Stimulated activated naive CD8-positive, alpha-beta T cell treated with anti-CD3 and anti-CD28 coated beads, Interleukin-15, Interleukin-2, amounts not matched to agents 100 U/mL and 50 U/mL, for 24 hours (primary cell): ENCODE results near the gene DDIT3.

Experiments
- ATAC-seq: fragments of 150-1000 bp; cut with Tn5 transposase; one replicate; pipeline ENCODE4 v1.10.0; 2021
- DNase-seq: peaks from one replicate; pipeline ENCODE4 v3.0.0; 2021

Gene DDIT3

DNA sequence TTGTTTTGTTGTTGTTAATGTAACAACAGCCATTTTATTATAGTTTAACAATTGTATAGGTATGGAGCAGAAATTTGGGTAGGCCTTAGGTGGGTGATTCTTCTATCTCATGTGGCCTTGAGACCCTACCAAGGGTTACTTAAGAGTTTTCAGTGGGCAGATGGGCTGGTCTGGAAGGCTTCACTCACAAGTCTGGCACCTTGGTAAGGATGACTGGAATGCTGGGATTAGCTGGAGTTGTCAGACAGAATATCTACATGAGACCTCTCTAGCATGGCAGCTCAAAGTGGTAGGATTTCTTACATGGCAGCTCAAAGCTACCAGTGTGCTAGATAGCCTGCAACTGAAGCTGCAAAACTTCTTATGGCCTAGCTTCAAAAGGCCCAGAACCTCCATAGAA, 34.6 kb downstream of the DDIT3 start:
- ATAC-seq: no peak
- no peak for DNase-seq

DNA sequence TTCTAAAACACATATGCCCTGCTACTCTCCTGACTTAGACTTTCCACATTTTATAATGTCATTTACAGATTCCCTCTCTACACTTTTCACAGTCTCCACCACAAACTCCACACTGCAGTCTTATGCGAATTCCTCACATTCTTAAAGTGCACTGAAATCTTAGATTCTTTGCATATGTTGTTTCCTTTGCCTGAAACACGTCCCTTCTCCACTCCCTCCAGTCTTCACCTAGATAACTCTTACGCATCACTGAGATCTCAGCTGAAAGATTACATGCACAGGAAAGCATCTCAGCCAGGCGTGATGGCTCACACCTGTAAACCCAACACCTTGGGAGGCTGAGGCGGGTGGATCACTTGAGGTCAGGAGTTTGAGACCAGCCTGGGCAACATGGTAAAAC, 36.8 kb downstream of the DDIT3 start:
- ATAC-seq (no peak), DNase-seq (no peak)

DNA sequence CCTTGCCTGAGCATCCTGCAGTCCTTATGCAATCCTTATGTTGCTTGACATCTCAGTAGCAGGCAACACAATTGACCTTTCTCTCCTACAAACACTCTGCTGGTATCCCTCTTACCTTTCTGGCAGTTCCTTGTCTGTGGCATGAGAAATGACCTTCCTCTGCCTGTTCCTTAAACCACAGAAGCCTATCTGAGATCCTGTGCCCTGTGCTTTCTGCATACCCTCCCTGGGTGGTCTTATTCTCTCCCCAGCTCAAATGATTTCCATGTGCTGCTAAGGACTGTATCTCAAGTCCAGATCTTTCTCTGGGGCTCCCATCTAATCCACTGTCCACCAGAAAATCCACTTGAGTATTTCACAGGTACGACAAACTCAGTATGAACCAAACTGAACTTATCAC, 38.6 kb downstream of the DDIT3 start:
- no peak for DNase-seq
- no peak for ATAC-seq

DNA sequence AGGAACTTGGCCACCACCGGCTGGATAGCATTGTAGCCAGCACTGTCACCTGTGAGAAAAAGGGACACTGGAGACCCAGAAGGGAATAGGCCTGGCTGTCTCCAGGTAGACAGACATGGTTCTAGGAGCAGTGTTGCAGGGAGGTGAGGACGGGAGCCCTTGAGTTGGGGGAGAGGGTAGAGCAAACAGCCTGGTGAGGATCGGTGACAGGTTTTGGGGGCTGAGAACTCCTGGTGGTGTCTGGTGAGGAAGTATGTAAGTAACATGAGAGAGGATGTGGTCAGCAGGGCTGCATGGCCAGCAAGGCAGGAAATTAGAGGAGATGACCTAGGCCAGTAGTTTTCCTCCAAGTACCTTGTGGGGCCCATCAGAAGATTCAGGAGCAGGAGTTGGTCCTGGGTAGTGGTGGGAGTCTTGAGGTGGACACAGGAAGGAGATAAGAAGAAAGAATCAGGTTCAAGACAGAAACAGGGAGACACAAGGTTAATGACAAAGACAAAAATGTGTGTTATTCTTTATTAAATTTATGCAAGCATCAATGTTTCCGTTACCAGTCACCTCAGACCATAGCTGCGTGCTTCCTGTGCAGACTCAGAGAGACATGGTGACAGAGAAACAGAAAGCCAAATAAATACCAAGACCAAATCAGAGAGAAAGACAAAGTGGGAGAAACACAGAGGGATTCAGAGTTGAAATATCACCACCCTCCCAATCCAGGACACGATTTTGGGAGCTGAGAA, 40.8 kb downstream of the DDIT3 start, which contains the start of gene ARHGAP9:
Gene ARHGAP9 (minus strand): TSS at position 491 of the 740 bp plus-strand sequence. CDS start 460 bp downstream, at position 31.
- peak; percentile 62 for ATAC-seq
- DNase-seq: peak; percentile 52

DNA sequence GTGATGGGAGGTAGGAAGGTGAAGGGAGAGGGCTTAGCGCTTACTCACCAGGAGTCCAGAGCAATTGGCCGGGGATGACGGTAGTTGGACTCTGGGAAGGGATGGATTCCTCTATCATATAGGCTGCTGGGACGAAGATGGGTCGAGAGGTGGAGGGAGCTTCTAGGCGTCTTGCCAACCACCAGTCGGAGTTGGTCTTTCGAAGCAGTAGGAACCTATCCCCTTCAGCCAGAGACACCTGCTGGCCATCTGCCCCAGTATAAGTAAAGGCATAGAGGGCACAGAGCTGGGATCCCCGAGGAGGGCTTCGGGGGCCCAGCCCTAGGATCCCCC, 41.3 kb downstream of the DDIT3 start:
- ATAC-seq: no peak

DNA sequence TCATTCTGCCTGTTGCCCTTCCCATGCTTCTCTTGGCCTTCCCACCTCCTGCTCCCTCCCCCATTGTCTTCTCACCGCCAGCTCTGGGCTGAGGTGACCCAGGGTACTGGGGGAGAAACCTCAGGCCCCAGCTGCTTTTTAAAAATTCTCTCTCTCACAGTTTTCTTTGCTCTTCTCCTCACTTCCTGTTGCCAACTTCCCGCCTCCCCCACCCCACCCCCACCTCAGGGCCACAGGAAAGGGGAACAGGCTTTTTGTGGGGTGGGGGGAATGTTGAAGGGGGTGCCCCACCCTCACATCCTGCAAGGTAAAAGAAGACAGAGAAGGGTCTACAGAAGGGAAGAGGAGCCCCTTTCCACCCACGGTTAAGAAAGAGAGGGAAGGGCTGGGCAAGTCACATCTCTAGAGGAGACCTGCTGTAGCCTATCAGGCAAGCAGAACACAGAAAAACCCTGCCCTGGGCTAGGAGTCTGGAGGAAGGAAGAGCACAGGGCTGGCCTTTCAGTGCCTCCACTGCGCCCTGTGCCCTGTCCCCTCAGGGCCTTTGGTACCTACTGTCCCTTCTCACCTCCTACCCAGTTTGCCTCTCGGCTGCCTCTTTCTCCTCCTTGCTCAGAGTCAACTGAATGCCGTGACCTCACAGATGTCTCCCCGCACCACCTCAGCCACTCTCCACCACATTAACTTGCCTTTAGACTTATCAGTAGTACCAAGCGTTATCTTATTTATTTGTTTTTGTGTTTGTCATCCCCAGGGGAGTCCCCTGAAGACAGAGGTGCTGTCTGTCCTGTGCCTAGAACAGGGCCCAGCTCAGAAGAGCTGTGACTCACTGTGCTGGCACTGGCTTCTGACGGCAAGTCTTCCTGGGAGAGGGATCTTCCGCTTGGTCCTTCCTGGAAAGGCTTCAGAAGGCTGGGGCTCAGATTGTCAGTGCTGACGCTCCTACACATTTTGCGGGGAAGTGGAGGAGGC, 42.3 kb downstream of the DDIT3 start:
- DNase-seq (peak; percentile 54), ATAC-seq (peak; percentile 55)

More for the DNA sequence above, 41.3 kb downstream of the DDIT3 start:
- DNase-seq: peak; percentile 34

DNA sequence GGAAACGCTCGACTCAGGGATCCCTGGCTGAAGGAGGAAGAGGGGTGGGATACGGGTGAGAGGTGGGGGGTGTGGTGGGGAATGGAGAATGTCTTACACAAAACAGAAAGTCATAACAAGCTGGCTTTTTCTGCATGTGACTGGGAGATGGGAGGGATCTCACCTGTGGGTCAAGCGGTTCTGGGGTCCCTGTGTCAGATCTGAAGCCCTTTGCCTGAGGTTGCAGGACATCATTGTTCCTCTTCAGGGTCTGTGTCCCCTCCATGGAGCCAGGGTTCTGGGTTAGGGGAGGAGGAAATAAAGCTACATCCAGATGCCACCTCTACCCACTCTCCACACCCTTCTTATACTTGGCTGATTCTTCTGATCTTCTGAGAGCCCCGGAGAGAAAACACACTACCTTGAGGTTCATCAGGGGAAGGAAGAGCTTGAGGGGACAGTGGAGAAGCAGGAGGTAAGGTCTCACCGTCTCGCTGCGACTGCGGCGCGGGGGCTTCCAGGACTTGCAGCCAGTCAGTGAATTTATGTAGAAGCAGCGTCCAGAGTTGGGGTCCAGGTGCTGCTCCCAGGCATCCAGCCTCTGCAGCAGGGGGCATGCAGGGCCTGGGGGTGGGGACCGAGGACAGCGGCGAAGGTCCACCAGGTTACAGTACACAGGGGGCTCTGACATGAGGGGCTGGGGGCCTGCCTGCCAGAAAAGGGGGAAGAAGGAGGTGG, 43.2 kb downstream of the DDIT3 start:
- DNase-seq (no peak), ATAC-seq (no peak)

DNA sequence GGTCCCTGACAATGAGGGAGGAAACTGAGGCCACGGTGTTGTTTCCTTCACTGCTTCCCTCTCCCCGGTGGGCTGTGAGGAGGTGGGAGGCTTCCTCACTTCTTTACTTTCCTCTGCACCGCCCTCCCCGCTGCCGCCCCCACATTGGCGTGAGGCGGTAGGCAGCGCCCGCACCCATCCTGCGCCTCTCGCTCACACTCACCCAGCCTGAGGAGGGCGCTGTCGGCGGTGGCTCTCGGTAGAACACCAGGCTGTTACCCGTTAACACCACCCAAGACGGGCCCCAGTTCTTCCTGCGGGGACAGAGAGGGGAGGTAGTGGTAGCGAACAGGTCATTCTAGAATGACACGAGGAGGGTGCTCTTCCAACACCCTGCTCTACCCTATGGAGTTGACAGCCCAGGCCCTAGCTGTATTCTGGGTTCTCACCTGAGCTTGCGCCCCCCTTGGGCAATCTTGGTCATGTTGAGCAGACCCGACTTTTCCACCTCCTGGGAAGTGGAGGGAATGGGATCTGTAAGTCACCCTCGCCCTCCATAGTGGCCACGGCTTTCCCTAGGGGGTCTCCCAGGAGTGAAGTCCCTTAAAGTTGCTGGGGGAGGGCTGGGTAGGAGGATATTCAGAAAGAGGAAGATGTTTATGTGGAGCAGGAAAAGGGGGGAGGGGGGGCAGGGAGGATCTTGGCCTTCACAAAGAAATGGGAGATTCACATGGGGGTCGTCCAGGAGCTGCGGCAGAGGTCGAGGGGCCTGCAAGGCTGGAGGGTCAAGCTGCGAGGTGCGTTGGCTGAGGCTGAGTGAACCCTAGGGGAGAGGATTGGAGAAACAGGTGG, 43.9 kb downstream of the DDIT3 start:
- peak; percentile 90 for DNase-seq
- peak; percentile 50 for ATAC-seq

DNA sequence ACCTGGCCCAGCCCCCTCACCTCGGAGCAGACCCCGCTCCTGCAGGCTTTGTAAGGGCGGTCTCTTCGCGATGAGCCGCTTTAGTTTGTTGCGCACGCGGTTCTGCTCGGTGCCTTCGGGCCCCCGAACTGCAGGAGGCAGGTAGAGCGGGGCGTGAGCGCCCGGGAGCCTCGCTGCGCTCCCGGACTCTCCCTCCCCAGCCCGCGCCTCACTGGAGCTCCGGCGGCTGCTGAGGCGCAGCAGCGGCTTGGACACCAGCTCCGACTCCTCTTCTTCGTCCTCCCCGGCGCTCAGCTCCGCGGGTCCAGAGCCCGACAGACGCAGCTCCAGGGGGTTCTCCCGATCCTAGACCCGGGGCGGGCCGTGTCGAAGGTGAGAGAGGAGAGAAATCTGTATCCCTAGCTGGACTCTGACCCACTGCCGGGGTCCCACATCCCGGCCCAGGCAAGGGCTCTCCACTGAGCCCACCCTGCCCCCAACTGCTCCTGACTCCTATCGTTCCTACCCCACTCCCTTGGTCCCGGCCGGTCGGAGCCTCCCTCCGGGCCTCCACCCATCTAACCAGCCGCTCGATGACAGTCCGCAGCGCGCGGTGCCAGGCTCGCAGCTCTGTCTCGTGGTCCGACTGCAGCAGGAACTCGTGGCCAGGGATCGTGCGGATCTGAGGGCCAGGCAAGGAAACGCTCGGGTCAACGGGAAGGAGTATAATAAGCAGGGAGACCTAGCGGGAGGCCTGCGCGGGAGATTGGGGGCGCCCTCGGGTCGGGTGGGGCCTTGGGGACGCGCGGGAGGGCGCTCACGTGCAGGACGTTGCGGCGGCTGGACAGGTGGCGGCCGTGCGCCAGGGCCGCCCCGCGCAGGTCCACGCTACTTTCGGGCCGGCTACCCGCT, 44.8 kb downstream of the DDIT3 start:
- ATAC-seq: no peak

DNA sequence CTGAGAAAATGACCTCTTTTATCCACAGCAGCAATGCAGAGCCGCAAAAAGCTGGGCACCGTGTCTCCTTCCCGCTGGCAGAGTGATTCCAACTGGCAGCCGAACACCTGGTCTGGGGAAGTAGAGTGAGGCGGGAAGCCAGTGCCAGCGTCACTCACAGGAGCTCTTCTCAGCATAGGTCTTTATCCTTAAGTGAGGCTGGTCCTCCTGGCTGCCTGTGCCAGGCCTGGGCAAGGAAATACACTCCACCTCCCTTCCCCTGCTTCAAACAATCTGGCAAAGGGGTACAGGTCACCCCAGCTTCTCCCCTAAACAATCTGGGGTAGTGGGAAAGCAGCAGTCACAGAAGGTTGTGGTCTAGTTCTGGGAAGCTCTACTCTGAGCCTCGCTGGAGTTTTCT, 45.5 kb downstream of the DDIT3 start:
- DNase-seq: no peak
- no peak for ATAC-seq

More for the DNA sequence above, 44.8 kb downstream of the DDIT3 start:
- no peak for DNase-seq

DNA sequence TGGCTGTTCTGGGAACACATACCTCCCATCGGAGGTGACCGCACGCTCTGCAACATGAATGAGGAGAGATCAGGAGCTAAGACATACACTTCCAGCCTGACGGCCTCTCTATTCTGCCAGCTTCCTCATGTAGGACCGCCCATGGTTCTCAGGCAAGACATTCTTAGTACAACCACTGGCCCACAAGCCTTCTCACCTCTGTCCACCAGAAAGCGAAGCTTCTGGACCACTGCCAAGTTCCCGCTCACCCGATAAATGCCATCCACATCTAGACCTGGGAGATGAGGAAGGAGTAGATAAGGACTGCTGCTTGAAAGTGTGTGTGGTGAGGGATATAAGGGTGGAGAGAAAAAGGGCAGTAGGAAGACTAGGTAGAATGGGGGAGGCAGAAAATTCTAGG, 45.9 kb downstream of the DDIT3 start:
- DNase-seq: no peak

DNA sequence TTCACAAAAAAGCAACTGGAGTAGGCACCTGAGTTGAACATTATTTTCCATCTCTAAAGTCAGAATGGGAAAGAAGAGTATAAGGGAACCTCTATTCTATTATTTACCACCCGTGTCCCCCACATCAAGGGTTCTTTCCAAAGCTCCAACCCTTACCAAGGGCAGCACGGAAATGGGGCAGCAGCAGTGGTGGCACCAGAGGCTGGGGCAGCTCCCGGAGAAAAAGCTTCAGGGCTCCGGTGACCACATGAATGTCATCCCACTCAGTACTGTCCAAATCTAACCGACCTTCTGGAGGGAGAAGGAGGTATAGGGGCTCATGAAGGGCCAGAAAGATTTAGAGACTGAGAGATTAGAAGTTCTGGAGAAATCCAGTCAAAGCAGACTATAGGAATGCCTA, 46.4 kb downstream of the DDIT3 start:
- ATAC-seq: no peak
- no peak for DNase-seq

More for the DNA sequence above, 45.9 kb downstream of the DDIT3 start:
- no peak for ATAC-seq

DNA sequence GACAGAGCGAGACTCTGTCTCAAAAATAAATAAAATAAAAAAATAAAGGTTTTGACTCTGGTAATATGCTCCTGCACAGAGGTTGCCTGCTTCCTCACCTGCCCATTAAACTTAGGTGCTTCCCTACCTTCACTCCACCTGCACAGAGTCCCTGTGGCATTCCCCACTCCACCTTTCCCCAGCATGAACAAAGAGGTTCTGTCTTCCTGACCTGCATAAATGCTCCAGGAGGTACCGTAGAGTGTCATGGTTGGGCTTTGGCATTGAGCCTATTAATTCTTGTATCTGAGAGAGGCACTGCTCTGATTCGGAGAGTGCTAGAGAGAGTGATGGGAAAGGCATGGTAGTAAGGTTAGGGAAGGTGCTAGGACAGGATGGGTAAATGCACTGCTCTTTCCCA, 46.9 kb downstream of the DDIT3 start:
- no peak for ATAC-seq
- no peak for DNase-seq

DNA sequence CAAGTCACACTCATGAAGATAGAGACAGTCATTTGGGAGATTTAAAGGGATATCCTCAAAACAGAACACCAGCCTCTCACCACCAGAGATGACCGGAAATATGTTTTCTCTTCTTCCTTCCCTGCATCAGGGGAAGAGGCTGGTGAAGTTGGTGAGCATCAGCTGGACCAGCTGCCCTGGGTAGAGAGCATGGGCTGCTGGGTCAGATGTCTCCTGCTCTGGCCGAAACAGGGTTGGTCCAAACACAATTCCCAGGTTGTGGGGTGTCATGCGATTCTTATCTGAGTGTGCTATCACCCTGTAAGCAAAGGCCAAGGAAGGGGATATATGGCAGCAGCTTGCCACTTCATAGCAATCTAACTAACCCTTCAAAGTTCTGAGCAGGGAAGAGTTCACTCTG, 47.9 kb downstream of the DDIT3 start:
- ATAC-seq: no peak
- no peak for DNase-seq

DNA sequence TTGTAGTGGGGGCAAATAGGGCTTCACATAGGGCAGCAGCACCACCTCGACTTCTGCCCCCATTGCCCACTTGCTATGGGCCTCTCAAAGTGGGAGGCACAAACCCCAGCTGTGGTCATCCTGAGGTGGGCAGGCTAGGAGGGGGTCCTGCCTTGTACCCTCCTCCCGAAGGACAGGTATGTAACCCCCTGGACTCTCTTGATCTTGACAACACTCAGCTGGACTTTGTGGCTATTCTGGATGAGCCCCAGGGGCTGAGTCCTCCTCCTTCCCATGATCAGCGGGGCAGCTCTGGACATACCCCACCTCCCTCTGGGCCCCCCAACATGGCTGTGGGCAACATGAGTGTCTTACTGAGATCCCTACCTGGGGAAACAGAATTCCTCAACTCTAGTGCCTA, 48.7 kb downstream of the DDIT3 start:
- no peak for ATAC-seq
- no peak for DNase-seq

DNA sequence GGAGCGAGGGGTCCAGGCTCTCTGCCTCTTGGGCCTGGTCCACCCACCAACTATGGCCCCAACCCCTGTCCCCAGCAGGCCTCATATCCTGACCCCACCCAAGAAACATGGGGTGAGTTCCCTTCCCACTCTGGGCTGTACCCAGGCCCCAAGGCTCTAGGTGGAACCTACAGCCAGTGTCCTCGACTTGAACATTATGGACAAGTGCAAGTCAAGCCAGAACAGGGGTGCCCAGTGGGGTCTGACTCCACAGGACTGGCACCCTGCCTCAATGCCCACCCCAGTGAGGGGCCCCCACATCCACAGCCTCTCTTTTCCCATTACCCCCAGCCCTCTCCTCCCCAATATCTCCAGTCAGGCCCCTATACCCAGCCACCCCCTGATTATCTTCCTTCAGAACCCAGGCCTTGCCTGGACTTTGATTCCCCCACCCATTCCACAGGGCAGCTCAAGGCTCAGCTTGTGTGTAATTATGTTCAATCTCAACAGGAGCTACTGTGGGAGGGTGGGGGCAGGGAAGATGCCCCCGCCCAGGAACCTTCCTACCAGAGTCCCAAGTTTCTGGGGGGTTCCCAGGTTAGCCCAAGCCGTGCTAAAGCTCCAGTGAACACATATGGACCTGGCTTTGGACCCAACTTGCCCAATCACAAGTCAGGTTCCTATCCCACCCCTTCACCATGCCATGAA, 49.2 kb downstream of the DDIT3 start:
- ATAC-seq: no peak
- DNase-seq: no peak

DNA sequence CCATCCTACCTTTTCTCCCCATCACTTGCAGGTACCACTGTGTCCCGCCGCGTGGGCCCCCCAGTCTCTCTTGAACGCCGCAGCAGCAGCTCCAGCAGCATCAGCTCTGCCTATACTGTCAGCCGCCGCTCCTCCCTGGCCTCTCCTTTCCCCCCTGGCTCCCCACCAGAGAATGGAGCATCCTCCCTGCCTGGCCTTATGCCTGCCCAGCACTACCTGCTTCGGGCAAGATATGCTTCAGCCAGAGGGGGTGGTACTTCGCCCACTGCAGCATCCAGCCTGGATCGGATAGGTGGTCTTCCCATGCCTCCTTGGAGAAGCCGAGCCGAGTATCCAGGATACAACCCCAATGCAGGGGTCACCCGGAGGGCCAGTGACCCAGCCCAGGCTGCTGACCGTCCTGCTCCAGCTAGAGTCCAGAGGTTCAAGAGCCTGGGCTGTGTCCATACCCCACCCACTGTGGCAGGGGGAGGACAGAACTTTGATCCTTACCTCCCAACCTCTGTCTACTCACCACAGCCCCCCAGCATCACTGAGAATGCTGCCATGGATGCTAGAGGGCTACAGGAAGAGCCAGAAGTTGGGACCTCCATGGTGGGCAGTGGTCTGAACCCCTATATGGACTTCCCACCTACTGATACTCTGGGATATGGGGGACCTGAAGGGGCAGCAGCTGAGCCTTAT, 49.9 kb downstream of the DDIT3 start:
- no peak for ATAC-seq

DNA sequence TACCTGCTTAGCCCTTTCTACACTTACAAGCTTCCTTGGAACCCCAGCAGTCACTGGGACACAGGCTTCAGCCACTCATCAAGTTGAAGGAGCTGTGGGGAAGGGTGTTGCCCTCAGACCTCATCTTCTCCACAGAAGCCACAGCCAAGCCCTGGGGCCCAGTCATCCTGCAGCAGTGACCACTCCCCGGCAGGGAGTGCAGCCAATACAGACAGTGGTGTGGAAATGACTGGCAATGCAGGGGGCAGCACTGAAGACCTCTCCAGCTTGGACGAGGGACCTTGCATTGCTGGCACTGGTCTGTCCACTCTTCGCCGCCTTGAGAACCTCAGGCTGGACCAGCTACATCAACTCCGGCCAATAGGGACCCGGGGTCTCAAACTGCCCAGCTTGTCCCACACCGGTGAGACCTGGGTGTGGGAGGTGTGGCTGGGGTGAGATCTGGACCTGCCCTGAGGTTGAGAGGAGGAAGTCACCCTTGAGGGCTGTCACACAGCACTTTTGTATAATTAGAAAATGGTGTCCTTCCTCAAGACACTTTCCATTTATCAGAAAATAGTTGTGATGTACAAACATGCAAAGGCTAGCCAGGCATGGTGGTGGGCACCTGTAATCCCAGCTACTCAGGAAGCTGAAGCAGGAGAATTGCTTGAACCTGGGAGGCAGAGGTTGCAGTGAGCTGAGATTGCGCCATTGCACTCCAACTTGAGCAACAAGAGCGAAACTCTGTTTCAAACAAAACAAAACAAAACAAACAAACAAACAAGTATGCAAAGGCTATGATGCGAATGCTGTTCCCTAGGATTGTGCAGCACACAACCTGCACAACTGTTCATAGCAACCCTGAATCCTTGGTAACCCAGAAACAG, 50.8 kb downstream of the DDIT3 start:
- no peak for DNase-seq

More for the DNA sequence above, 49.9 kb downstream of the DDIT3 start:
- DNase-seq: no peak

More for the DNA sequence above, 50.8 kb downstream of the DDIT3 start:
- no peak for ATAC-seq
